Right cardiac atrium (tissue), 5 donors: Measurements from ENCODE around the gene CCM2. TPM values are rescaled to one million over a fixed set of nuclear protein-coding genes. Genes with fewer than 3 reads are reported as not detected.
"Not testable (repeated sequence)": the region's sequence is repeated elsewhere in the genome, so short reads cannot be mapped to it uniquely, and the experiment has no call there.

Experiments used
- ATAC-seq, 2 donors: fragments of 200-7000 bp; cut with Tn5 transposase; one replicate each; pipeline versions ENCODE4 v1.8.0 to v1.9.1; 2020; ENCODE audit warnings: moderate library complexity in 2 of 2, mild to moderate bottlenecking in 1 of 2
- DNase-seq, 3 donors: peaks; one replicate each; pipeline ENCODE4 v3.0.0-alpha.2; 2020
- H3K27ac ChIP-seq: one replicate; pipeline ENCODE4 v1.5.1; 2013; ENCODE audit warnings: mild to moderate bottlenecking, low read length, control low read depth, moderate library complexity
- H3K27me3 ChIP-seq: one replicate; pipeline ENCODE4 v1.6.1; 2013; ENCODE audit not compliant: control insufficient read depth, insufficient read depth
- H3K4me1 ChIP-seq: one replicate; pipeline ENCODE4 v1.6.1; 2013; ENCODE audit warnings: low read length; ENCODE audit not compliant: control insufficient read depth, insufficient read depth
- H3K4me3 ChIP-seq: one replicate; pipeline ENCODE4 v1.5.1; 2013; ENCODE audit warnings: low read length, control low read depth
- H3K9me3 ChIP-seq: one replicate; pipeline ENCODE4 v1.6.1; 2013; ENCODE audit warnings: low read length; ENCODE audit not compliant: control insufficient read depth
- WGBS: extraction: QIAGEN DNeasy Blood & Tissue Kit; methylation state at CpG from one replicate; pipeline ENCODE4 v1.1.7; 2013; 5-methylcytosine and 5-hydroxymethylcytosine counted together
- intact Hi-C, 4 donors: fragments of 100-400 bp; cut with DNase I; formaldehyde crosslinking; loops; one replicate each; pipeline versions ENCODE4 v1.11.0 to v1.14.0; 2022 to 2023
- polyA plus RNA-seq: library from polyadenylated mRNA; stranded (reverse); fragments of 200-250 nt; gene quantifications from one replicate; pipeline ENCODE4 v1.2.3, GENCODE V29; 2013
- total RNA-seq, 4 donors: library from RNA; stranded (reverse); fragmentation: NEBNext Ultra II Directional; extraction: Animal tissue kit (Norgen Biotek cat#: 25700); gene quantifications; one replicate each; pipeline ENCODE4 v1.2.1, GENCODE V29; 2021
- donor health status: healthy with polysubstance abuse.
- donor health status: DM: no; HTN: yes; CAD: no.
- donor health status: DM: no; HTN: no; CAD: no.
- donor health status: DM: no; HTN: yes; CAD: no; lungs with severe emphysema.
- donor health status: DM: yes; HTN: yes; CAD: no.

CCM2 gene
- total and polyA plus RNA-seq, 5 donors = 26.4 to 37.0 (median 32.8) TPM

DNA sequence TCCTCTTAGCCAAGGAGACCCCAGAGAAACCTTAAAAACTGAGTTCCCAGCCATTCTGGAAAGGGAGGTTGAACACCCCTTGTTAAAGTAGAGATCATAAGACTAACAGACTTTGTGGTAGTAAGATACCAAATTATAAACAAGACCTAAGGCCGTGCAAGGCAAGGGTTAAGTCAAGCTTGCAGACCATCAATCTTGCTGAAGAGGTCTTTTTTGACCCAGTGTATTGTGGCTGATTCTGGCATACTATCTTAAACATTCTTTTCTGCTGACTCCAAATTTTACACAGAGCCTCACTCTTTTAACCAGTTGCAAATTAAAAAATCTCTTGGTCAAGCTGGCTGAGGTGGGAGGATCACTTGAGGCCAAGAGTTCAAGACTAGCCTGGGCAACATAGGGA is 112.6 kb downstream of the CCM2 start:
- H3K27ac ChIP-seq = no peak overlapping the region
- no peaks in the 10 kb centered on the region for H3K27me3 ChIP-seq
- ATAC-seq (no peak), DNase-seq (no peak)
- H3K4me3 ChIP-seq = no peak overlapping the region
- intact Hi-C loops = no loop called here
- no peaks in the 10 kb centered on the region for H3K9me3 ChIP-seq
- WGBS = 84% methylated on average over 1 of the region's 1 CpG
- no peaks in the 10 kb centered on the region for H3K4me1 ChIP-seq

DNA sequence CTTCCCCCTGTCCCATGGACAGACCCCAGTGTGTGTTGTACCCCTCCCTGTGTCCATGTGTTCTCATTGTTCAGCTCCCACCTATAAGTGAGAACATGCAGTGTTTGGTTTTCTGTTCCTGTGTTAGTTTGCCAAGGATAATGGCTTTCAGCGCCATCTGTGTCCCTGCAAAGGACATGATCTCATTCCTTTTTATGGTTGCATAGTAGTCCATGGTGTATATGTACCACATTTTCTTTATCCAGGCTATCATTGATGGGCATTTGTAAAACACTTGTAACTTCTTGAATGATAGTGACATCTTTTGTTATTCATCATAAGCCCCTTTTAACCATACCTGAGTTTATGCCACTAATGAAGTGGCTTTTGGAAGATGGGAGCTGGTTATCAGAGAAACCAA is 114.3 kb downstream of the CCM2 start:
- DNase-seq, intact Hi-C loops, H3K27me3 ChIP-seq, H3K4me3 ChIP-seq, H3K9me3 ChIP-seq, ATAC-seq, H3K27ac ChIP-seq, H3K4me1 ChIP-seq: not testable (repeated sequence)
- WGBS = 70% methylated on average over 1 of the region's 1 CpG

GRCh38 chr7:45114926-45115325 is 114.9 kb downstream of the CCM2 start:
- no peak overlapping the region for H3K27ac ChIP-seq
- H3K4me1 ChIP-seq = no peaks in the 10 kb centered on the region
- intact Hi-C loops = no loop called here
- H3K27me3 ChIP-seq = no peaks in the 10 kb centered on the region
- H3K4me3 ChIP-seq = no peak overlapping the region
- DNase-seq (no peak), ATAC-seq (no peak)
- no peaks in the 10 kb centered on the region for H3K9me3 ChIP-seq

DNA sequence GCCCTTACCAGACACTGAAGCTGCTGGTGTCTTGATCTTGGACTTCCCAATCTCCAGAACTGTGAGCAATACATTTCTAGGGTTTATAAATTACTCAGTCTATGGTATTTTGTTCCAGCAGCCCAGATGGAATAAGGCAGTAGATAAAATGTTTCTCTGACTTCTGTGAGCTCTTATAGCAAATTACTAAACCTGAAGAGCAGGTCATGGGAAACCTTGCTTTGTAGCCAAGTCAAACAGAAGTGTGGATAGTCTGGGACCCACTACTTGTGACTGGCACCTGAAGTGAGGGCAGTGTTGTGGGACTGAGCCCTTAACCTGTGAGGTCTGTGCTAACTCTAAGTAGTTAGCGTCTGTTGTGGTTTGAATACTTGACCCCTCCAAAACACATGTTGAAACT is 116.0 kb downstream of the CCM2 start:
- H3K4me1 ChIP-seq = no peaks in the 10 kb centered on the region
- no peaks in the 10 kb centered on the region for H3K9me3 ChIP-seq
- intact Hi-C loops = no loop called here
- no peak for DNase-seq
- no peak overlapping the region for H3K27ac ChIP-seq
- 88% methylated on average over 1 of the region's 1 CpG for WGBS
- no peak overlapping the region for H3K4me3 ChIP-seq
- no peak for ATAC-seq
- H3K27me3 ChIP-seq = no peaks in the 10 kb centered on the region

DNA sequence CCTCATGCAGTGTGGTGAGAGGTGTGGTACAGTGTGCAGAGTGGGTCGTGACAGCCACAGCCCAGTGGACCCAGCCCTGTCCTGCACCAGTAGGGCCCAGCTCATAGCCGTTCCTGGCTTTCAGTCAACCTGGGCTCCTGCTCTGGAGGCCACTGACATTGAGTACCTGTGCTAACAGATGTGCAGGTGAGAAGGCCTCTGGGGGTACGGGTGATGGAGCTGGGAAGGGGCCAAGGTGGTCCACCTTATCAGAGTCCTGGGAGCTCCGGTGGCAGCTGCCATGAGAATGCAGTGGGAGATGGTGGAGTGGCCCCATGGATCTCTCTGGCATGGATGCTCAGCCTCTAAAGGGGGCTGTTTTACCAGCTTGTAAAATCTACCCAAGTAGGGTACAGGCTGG is 117.6 kb downstream of the CCM2 start:
- WGBS = 72% methylated on average over 4 of the region's 4 CpGs
- no peaks in the 10 kb centered on the region for H3K4me1 ChIP-seq
- no peaks in the 10 kb centered on the region for H3K27me3 ChIP-seq
- H3K9me3 ChIP-seq = no peaks in the 10 kb centered on the region
- ATAC-seq (peak in 1 of 2 donors; percentile 22), DNase-seq (no peak)
- H3K27ac ChIP-seq = no peak overlapping the region
- intact Hi-C loops = no loop called here
- H3K4me3 ChIP-seq = no peak overlapping the region

DNA sequence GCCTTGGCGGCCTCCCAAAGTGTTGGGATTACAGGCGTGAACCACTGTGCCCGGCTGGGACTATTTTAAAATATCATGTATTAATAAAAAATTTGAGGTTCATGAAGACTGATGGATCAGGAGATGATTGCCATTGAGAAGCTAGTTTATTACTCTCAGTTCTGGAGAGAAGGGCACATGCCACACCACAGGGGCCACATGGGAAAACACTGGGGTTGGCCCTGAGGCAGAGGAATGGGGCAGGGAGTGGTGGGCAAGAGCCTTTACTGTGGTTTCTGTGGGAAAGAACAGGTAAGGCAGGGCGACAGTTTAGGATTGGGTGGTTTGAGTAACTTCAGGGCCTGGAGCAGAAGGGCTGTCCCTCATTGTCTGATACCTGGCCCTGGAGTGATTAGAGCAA is 118.3 kb downstream of the CCM2 start:
- no peak for DNase-seq
- Histone ChIP-seq H3K27me3 (no peaks in the 10 kb centered on the region), H3K4me3 (no peak overlapping the region), H3K9me3 (no peaks in the 10 kb centered on the region), H3K27ac (no peak overlapping the region), H3K4me1 (no peaks in the 10 kb centered on the region)
- ATAC-seq = no peak
- 88% methylated on average over 4 of the region's 4 CpGs for WGBS
- intact Hi-C loops = no loop called here

DNA sequence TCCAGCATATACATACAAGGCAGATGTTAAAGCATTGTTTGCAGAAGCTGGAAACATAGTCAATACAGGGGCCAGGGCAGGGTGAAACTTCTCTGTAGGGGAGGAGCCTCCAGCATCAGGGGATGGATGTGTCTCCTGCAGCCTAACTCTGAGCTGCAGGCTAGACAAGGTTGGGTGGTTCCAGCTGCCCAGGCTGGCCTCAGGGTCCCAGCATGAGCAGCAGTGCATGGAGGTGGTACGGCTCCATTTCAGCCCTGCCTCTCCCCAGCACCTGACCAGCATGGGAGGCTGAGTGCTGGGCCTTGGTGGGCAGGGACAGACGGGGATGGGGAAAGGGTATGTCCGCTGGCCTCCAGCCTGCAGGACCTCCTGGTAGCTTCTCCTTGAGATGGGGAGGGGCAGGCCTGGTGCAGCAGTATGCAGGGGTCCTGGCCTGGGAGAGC is 118.9 kb downstream of the CCM2 start:
- Histone ChIP-seq H3K27me3 (no peaks in the 10 kb centered on the region), H3K27ac (no peak overlapping the region), H3K4me1 (no peaks in the 10 kb centered on the region), H3K9me3 (no peaks in the 10 kb centered on the region), H3K4me3 (no peak overlapping the region)
- no peak for ATAC-seq
- 98% methylated on average over 3 of the region's 3 CpGs for WGBS
- intact Hi-C loops = no loop called here
- DNase-seq = no peak

GRCh38 chr7:45119550-45119949 is 119.5 kb downstream of the CCM2 start:
- ATAC-seq (no peak), DNase-seq (no peak)
- H3K27me3 ChIP-seq = no peaks in the 10 kb centered on the region
- no peaks in the 10 kb centered on the region for H3K4me1 ChIP-seq
- H3K4me3 ChIP-seq = no peak overlapping the region
- H3K9me3 ChIP-seq = no peaks in the 10 kb centered on the region
- WGBS = 97% methylated on average over 3 of the region's 3 CpGs
- no peak overlapping the region for H3K27ac ChIP-seq
- intact Hi-C loops = no loop called here

GRCh38 chr7:45122975-45123860 is 123.2 kb downstream of the CCM2 start:
- WGBS = 71% methylated on average over 16 of the region's 16 CpGs
- intact Hi-C loops = loop anchor here in 1 of 4 donors (10.0 kb wide), 1 partner anchor 148 kb away; the partner anchor contains the start of gene MYO1G
- no peak for DNase-seq
- no peaks in the 10 kb centered on the region for H3K9me3 ChIP-seq
- no peaks in the 10 kb centered on the region for H3K27me3 ChIP-seq
- no peak overlapping the region for H3K4me3 ChIP-seq
- ATAC-seq = no peak
- no peak overlapping the region for H3K27ac ChIP-seq
- no peaks in the 10 kb centered on the region for H3K4me1 ChIP-seq

GRCh38 chr7:45123913-45124710 is 124.1 kb downstream of the CCM2 start:
- H3K4me1 ChIP-seq = no peaks in the 10 kb centered on the region
- no peak for DNase-seq
- H3K4me3 ChIP-seq = no peak overlapping the region
- no peaks in the 10 kb centered on the region for H3K27me3 ChIP-seq
- no peak overlapping the region for H3K27ac ChIP-seq
- WGBS = 65% methylated on average over 12 of the region's 12 CpGs
- ATAC-seq = no peak
- no peaks in the 10 kb centered on the region for H3K9me3 ChIP-seq
- intact Hi-C loops = loop anchor here in 1 of 4 donors (10.0 kb wide), 1 partner anchor 149 kb away; the partner anchor contains the start of gene MYO1G
